Caco-2 (cell line): ENCODE results near the gene DUSP14. TPM values are rescaled to one million over a fixed set of nuclear protein-coding genes. Genes with fewer than 3 reads are reported as not detected.

ENCODE experiments used
- BruUV-seq: library from RNA; stranded (reverse); fragments of 400-500 nt; replicated peaks from 2 replicates; lab custom pipeline; 2021; lab: Mats Ljungman, UMichigan
- CTCF ChIA-PET: fragments of 300-600 bp; sonication (Branson Sonifier 250); formaldehyde crosslinking; loops from one replicate; lab custom pipeline; 2022; ENCODE audit warnings: antibody characterized with exemption; lab: Charles Lee
- POLR2A ChIA-PET: fragments of 300-600 bp; sonication (Branson Sonifier 250); formaldehyde crosslinking; loops from one replicate; lab custom pipeline; 2022; ENCODE audit warnings: antibody characterized with exemption; lab: Charles Lee
- DNase-seq, 2 experiments: peaks; one replicate each; pipeline versions ENCODE4 v3.0.0 to v3.0.0-alpha.2; 2020 to 2022
- H3K27me3 ChIP-seq: replicated peaks from 2 replicates; pipeline ENCODE4 v1.6.0; 2011; ENCODE audit warnings: low read length; ENCODE audit not compliant: control insufficient read depth, insufficient read depth
- H3K36me3 ChIP-seq: 2 replicates; pipeline ENCODE4 v1.5.1; 2011; ENCODE audit warnings: low read length; ENCODE audit not compliant: control insufficient read depth, insufficient read depth
- H3K4me1 ChIP-seq: fragments of 250-450 bp; sonication (Bioruptor Pico); 2 replicates; pipeline ENCODE4 v1.5.1; 2020; ENCODE audit warnings: mild to moderate bottlenecking
- H3K4me3 ChIP-seq: 2 replicates; pipeline ENCODE4 v1.5.1; 2011; ENCODE audit warnings: low read depth, mild to moderate bottlenecking, control low read depth, low read length
- H3K9me3 ChIP-seq: fragments of 250-450 bp; sonication (Bioruptor Pico); 2 replicates; pipeline ENCODE4 v1.5.1; 2020; ENCODE audit warnings: mild to moderate bottlenecking, moderate library complexity
- H3K27ac Mint-ChIP-seq: one replicate; pipeline ENCODE4 v1.8.0; 2022; ENCODE audit warnings: mixed read lengths; ENCODE audit not compliant: unreplicated experiment
- H3K27me3 Mint-ChIP-seq: one replicate; pipeline ENCODE4 v1.8.0; 2022; ENCODE audit warnings: mixed read lengths; ENCODE audit not compliant: insufficient read depth, unreplicated experiment
- H3K36me3 Mint-ChIP-seq: one replicate; pipeline ENCODE4 v1.8.0; 2022; ENCODE audit warnings: mild to moderate bottlenecking, mixed read lengths; ENCODE audit not compliant: insufficient read depth, unreplicated experiment
- H3K4me1 Mint-ChIP-seq: one replicate; pipeline ENCODE4 v1.8.0; 2022; ENCODE audit warnings: low read depth, mixed read lengths; ENCODE audit not compliant: unreplicated experiment
- H3K4me3 Mint-ChIP-seq: one replicate; pipeline ENCODE4 v1.8.0; 2022; ENCODE audit warnings: mild to moderate bottlenecking, moderate library complexity, mixed read lengths; ENCODE audit not compliant: unreplicated experiment
- H3K9me3 Mint-ChIP-seq: one replicate; pipeline ENCODE4 v1.8.0; 2022; ENCODE audit warnings: mixed read lengths; ENCODE audit not compliant: unreplicated experiment
- CTCF ChIP-seq, 2 experiments: fragments of 200-600 bp in 1 of 2; IDR thresholded peaks; 1 replicate in 1 of 2; 2 replicates in 1 of 2; pipeline versions ENCODE4 v1.5.1 to v1.8.0; 2011 to 2022; ENCODE audit warnings: antibody characterized with exemption in 1 of 2, control low read depth in 1 of 2, inconsistent platforms in 1 of 2, low read depth in 1 of 2, low read length in 1 of 2, mild to moderate bottlenecking in 1 of 2, moderate library complexity in 1 of 2; ENCODE audit not compliant: insufficient read depth in 1 of 2, severe bottlenecking in 1 of 2, unreplicated experiment in 1 of 2
- intact Hi-C: fragments of 100-400 bp; cut with micrococcal nuclease; formaldehyde crosslinking; loops from one replicate; pipeline ENCODE4 v1.10.0; 2022; ENCODE audit not compliant: unreplicated experiment
- total RNA-seq: library from RNA; stranded (reverse); gene quantifications from 2 replicates; pipeline ENCODE4 v1.2.3, GENCODE V29; 2022

Gene DUSP14
- total RNA-seq, 1 experiment from 2014 or later: 32.5 TPM

- CTCF ChIA-PET: no interaction called here
- no TSS peak for BruUV-seq
- H3K4me1 Mint-ChIP-seq: peaks cover 6% of the 10 kb centered on the region
- H3K27me3 ChIP-seq: no peaks in the 10 kb centered on the region
- H3K27me3 Mint-ChIP-seq: no peaks in the 10 kb centered on the region
- peaks cover 29% of the 10 kb centered on the region for H3K36me3 Mint-ChIP-seq
- H3K27ac Mint-ChIP-seq: no peak overlapping the region
- no peak for DNase-seq
- POLR2A ChIA-PET: no interaction called here
- no peaks in the 10 kb centered on the region for H3K9me3 ChIP-seq
- H3K9me3 Mint-ChIP-seq: no peaks in the 10 kb centered on the region
- no peak for TF ChIP-seq CTCF (IDR thresholded peaks at IDR 0.05; ENCODE audit: insufficient read depth in 1 of 2, low read depth in 1 of 2, low read length in 1 of 2, severe bottlenecking in 1 of 2, unreplicated experiment in 1 of 2)
- no peak overlapping the region for H3K4me3 ChIP-seq
- intact Hi-C loops: no loop called here
- H3K4me1 ChIP-seq: no peaks in the 10 kb centered on the region
- no peak overlapping the region for H3K4me3 Mint-ChIP-seq
- H3K36me3 ChIP-seq: peaks cover 3% of the 10 kb centered on the region
Measured at GRCh38 chr17:37543637-37544052, 54.0 kb downstream of the DUSP14 start.

GRCh38 chr17:37545486-37545885 lies 55.8 kb downstream of the DUSP14 start:
- H3K36me3 Mint-ChIP-seq: peaks cover 37% of the 10 kb centered on the region
- no peaks in the 10 kb centered on the region for H3K27me3 ChIP-seq
- no peaks in the 10 kb centered on the region for H3K4me1 ChIP-seq
- no peaks in the 10 kb centered on the region for H3K9me3 ChIP-seq
- no peak for DNase-seq
- peaks cover 6% of the 10 kb centered on the region for H3K4me1 Mint-ChIP-seq
- ChIA-PET CTCF (no interaction called here), POLR2A (no interaction called here)
- no peak overlapping the region for H3K4me3 ChIP-seq
- TF ChIP-seq CTCF (IDR thresholded peaks at IDR 0.05; ENCODE audit: insufficient read depth in 1 of 2, low read depth in 1 of 2, low read length in 1 of 2, severe bottlenecking in 1 of 2, unreplicated experiment in 1 of 2): no peak
- no peak overlapping the region for H3K27ac Mint-ChIP-seq
- no TSS peak for BruUV-seq
- H3K36me3 ChIP-seq: peaks cover 3% of the 10 kb centered on the region
- intact Hi-C loops: no loop called here
- H3K9me3 Mint-ChIP-seq: no peaks in the 10 kb centered on the region
- no peaks in the 10 kb centered on the region for H3K27me3 Mint-ChIP-seq
- H3K4me3 Mint-ChIP-seq: no peak overlapping the region

- Histone ChIP-seq H3K36me3 (no peaks in the 10 kb centered on the region; the same call in 1 of the 2 replicates), H3K9me3 (no peaks in the 10 kb centered on the region), H3K4me1 (no peaks in the 10 kb centered on the region), H3K4me3 (no peak overlapping the region), H3K27me3 (no peaks in the 10 kb centered on the region)
- Mint-ChIP-seq H3K4me1 (no peaks in the 10 kb centered on the region), H3K9me3 (no peaks in the 10 kb centered on the region), H3K27ac (no peak overlapping the region), H3K4me3 (no peak overlapping the region), H3K36me3 (peaks cover 29% of the 10 kb centered on the region), H3K27me3 (no peaks in the 10 kb centered on the region)
- CTCF ChIA-PET: no interaction called here
- no peak for DNase-seq
- no TSS peak for BruUV-seq
- TF ChIP-seq CTCF (IDR thresholded peaks at IDR 0.05; ENCODE audit: insufficient read depth in 1 of 2, low read depth in 1 of 2, low read length in 1 of 2, severe bottlenecking in 1 of 2, unreplicated experiment in 1 of 2): no peak
- POLR2A ChIA-PET: no interaction called here
- intact Hi-C loops: no loop called here
Measured at GRCh38 chr17:37546302-37546701, 56.6 kb downstream of the DUSP14 start.
